ENCODE results near the gene NNAT. TPM values are rescaled to one million over a fixed set of nuclear protein-coding genes. Genes with fewer than 3 reads are reported as not detected.

Gene NNAT
- polyA plus RNA-seq, 1 donor from 2014 or later, result 996 TPM

DNA sequence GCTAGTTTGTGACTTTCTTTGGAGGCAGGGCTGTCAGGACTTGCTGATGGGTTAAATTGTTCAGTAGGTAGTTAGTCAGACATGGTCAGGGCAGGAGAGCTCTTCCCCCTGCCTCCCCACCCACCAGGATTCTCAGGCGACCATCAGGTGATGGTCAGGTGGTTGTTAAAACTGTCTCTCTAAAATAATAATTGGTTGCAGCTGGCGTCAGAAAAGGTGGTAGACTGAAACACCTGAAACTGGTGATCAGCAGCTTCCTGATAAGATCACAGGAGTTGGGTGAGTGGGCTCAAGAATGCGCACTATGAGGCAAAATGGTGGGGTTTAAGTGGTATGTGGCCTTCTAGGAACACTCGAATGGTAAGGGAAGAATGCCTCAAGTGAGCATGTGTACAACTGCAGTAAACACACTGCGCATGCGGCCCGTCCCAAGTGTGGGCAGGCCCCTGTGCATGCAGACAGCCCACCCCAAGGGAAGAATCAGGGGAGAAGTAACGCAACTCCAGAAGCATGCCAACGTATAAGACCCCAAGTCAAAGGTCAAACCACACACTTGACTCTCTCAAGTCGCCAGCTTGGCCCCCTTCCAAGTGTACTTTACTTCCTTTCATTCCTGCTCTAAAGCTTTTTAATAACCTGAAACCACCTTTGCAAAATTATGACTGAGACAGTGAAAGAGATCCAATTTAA is 14.5 kb downstream of the NNAT start:
- TF ChIP-seq, protein P1, sequence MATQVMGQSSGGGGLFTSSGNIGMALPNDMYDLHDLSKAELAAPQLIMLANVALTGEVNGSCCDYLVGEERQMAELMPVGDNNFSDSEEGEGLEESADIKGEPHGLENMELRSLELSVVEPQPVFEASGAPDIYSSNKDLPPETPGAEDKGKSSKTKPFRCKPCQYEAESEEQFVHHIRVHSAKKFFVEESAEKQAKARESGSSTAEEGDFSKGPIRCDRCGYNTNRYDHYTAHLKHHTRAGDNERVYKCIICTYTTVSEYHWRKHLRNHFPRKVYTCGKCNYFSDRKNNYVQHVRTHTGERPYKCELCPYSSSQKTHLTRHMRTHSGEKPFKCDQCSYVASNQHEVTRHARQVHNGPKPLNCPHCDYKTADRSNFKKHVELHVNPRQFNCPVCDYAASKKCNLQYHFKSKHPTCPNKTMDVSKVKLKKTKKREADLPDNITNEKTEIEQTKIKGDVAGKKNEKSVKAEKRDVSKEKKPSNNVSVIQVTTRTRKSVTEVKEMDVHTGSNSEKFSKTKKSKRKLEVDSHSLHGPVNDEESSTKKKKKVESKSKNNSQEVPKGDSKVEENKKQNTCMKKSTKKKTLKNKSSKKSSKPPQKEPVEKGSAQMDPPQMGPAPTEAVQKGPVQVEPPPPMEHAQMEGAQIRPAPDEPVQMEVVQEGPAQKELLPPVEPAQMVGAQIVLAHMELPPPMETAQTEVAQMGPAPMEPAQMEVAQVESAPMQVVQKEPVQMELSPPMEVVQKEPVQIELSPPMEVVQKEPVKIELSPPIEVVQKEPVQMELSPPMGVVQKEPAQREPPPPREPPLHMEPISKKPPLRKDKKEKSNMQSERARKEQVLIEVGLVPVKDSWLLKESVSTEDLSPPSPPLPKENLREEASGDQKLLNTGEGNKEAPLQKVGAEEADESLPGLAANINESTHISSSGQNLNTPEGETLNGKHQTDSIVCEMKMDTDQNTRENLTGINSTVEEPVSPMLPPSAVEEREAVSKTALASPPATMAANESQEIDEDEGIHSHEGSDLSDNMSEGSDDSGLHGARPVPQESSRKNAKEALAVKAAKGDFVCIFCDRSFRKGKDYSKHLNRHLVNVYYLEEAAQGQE (IDR thresholded peaks at IDR 0.05; ENCODE audit: borderline replicate concordance), result no peak
- TF ChIP-seq, protein P2, sequence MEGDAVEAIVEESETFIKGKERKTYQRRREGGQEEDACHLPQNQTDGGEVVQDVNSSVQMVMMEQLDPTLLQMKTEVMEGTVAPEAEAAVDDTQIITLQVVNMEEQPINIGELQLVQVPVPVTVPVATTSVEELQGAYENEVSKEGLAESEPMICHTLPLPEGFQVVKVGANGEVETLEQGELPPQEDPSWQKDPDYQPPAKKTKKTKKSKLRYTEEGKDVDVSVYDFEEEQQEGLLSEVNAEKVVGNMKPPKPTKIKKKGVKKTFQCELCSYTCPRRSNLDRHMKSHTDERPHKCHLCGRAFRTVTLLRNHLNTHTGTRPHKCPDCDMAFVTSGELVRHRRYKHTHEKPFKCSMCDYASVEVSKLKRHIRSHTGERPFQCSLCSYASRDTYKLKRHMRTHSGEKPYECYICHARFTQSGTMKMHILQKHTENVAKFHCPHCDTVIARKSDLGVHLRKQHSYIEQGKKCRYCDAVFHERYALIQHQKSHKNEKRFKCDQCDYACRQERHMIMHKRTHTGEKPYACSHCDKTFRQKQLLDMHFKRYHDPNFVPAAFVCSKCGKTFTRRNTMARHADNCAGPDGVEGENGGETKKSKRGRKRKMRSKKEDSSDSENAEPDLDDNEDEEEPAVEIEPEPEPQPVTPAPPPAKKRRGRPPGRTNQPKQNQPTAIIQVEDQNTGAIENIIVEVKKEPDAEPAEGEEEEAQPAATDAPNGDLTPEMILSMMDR (IDR thresholded peaks at IDR 0.05; ENCODE audit: poor library complexity, severe bottlenecking), result no peak
- TF ChIP-seq MXI1 (conservative IDR thresholded peaks at IDR 0.05; ENCODE audit: poor library complexity, severe bottlenecking), result no peak
- no peak for TF ChIP-seq SMC3 (conservative IDR thresholded peaks at IDR 0.05; ENCODE audit: poor library complexity)
- Histone ChIP-seq H2AFZ (ENCODE audit: low read depth, low read length) (no peak overlapping the region), H3K27me3 (ENCODE audit: insufficient read depth, low read depth, low read length) (no peaks in the 10 kb centered on the region), H3K9me2 (ENCODE audit: insufficient read depth, low read length) (no peaks in the 10 kb centered on the region), H3F3A (ENCODE audit: insufficient read depth, low read length, poor library complexity, severe bottlenecking) (no peaks in the 10 kb centered on the region), H3K4me3 (ENCODE audit: low read length) (no peak overlapping the region), H3K36me3 (ENCODE audit: insufficient read depth, low read length) (no peaks in the 10 kb centered on the region), H3K4me2 (ENCODE audit: low read length) (no peak overlapping the region), H4K20me1 (ENCODE audit: insufficient read depth) (no peaks in the 10 kb centered on the region), H3K79me2 (replicated peaks; ENCODE audit: insufficient read depth, low read length) (no peaks in the 10 kb centered on the region), H3K27ac (ENCODE audit: low read length) (no peak overlapping the region), H3K9ac (ENCODE audit: low read length) (no peak overlapping the region), H3K9me3 (ENCODE audit: low read length) (no peaks in the 10 kb centered on the region)

DNA sequence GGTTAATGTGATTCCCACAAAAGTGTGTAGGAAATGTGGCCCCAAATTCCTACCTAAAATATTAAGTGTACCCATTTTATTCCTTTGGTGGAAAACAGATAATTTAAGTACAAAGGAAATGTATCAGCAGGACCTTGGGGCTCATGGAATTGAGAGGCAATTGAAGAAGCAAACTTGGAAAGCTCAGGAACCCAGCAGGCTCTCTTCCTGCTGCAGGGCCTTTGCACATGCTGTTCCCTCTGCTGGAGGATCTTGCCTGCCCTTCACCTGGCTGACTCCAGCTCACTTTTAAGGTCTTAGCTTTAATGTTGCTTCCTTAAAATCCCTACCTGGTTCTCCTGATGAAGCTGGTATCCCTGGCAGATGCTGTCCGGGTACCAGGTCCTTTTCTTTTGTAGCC is 16.5 kb downstream of the NNAT start:
- H3K79me2 ChIP-seq (replicated peaks; ENCODE audit: insufficient read depth, low read length), result no peaks in the 10 kb centered on the region
- no peak overlapping the region for H3K4me2 ChIP-seq (ENCODE audit: low read length)
- H3K9ac ChIP-seq (ENCODE audit: low read length), result no peak overlapping the region
- no peak overlapping the region for H3K27ac ChIP-seq (ENCODE audit: low read length)
- H4K20me1 ChIP-seq (ENCODE audit: insufficient read depth), result no peaks in the 10 kb centered on the region
- no peak overlapping the region for H3K4me3 ChIP-seq (ENCODE audit: low read length)
- H3K9me2 ChIP-seq (ENCODE audit: insufficient read depth, low read length), result no peaks in the 10 kb centered on the region
- no peaks in the 10 kb centered on the region for H3F3A ChIP-seq (ENCODE audit: insufficient read depth, low read length, poor library complexity, severe bottlenecking)
- H2AFZ ChIP-seq (ENCODE audit: low read depth, low read length), result no peak overlapping the region
- TF ChIP-seq EP300 (conservative IDR thresholded peaks at IDR 0.05; ENCODE audit: poor library complexity, severe bottlenecking) (no peak), RAD21 (conservative IDR thresholded peaks at IDR 0.05) (no peak), SMC3 (conservative IDR thresholded peaks at IDR 0.05; ENCODE audit: poor library complexity) (no peak), EZH2 (IDR thresholded peaks at IDR 0.05; ENCODE audit: borderline replicate concordance, insufficient read depth, low read length, poor library complexity, severe bottlenecking) (no peak), TAF1 (IDR thresholded peaks at IDR 0.05; ENCODE audit: low read depth) (no peak), POLR2AphosphoS5 (IDR thresholded peaks at IDR 0.05) (no peak), MXI1 (conservative IDR thresholded peaks at IDR 0.05; ENCODE audit: poor library complexity, severe bottlenecking) (no peak)
- TF ChIP-seq, protein P1 (IDR thresholded peaks at IDR 0.05; ENCODE audit: borderline replicate concordance), result no peak
- TF ChIP-seq, protein P2 (IDR thresholded peaks at IDR 0.05; ENCODE audit: poor library complexity, severe bottlenecking), result no peak
- H3K9me3 ChIP-seq (ENCODE audit: low read length), result no peaks in the 10 kb centered on the region
- no peaks in the 10 kb centered on the region for H3K27me3 ChIP-seq (ENCODE audit: insufficient read depth, low read depth, low read length)
- H3K36me3 ChIP-seq (ENCODE audit: insufficient read depth, low read length), result no peaks in the 10 kb centered on the region

All from neural cell (in vitro differentiated cells).